Fibroblast of lung (primary cell): Measurements from ENCODE around the gene BTRC.

Source experiments
- CTCF ChIP-seq, 2 donors: IDR thresholded peaks in 1 of 2; conservative IDR thresholded peaks in 1 of 2; 1 replicate in 1 of 2; 2 replicates in 1 of 2; pipeline ENCODE4 v1.5.1; 2011 to 2012; ENCODE audit warnings: low read length in 2 of 2, control low read depth in 1 of 2, inconsistent platforms in 1 of 2, low read depth in 1 of 2, mild to moderate bottlenecking in 1 of 2
- EZH2 ChIP-seq: IDR thresholded peaks from 2 replicates; pipeline ENCODE4 v1.5.1; 2012; ENCODE audit warnings: low read length, control low read depth, mild to moderate bottlenecking; ENCODE audit errors: missing control alignments

GRCh38 chr10:101585841-101586240 lies 231.9 kb downstream of the BTRC start:
- no peak for TF ChIP-seq CTCF (conservative IDR thresholded peaks at IDR 0.05 in 1 of 2, IDR thresholded peaks at IDR 0.05 in 1 of 2; ENCODE audit: low read depth in 1 of 2, low read length in 2 of 2)
- TF ChIP-seq EZH2 = no peak
